Osteoblast (primary cell): ENCODE measurements around the gene SORCS2. TPM values are rescaled to one million over a fixed set of nuclear protein-coding genes. Genes with fewer than 3 reads are reported as not detected.

Experiments used
- DNase-seq: peaks from one replicate; pipeline ENCODE4 v3.0.0; 2011; ENCODE audit warnings: low spot score, mixed read lengths; ENCODE audit not compliant: insufficient read length; ENCODE audit errors: missing footprints
- H2AFZ ChIP-seq: 2 replicates; pipeline ENCODE4 v1.6.0; 2011; ENCODE audit warnings: mild to moderate bottlenecking, low read length
- H3K27ac ChIP-seq: 2 replicates; pipeline ENCODE4 v1.5.1; 2011; ENCODE audit warnings: mild to moderate bottlenecking, low read depth, low read length, moderate library complexity
- H3K27me3 ChIP-seq: 2 replicates; pipeline ENCODE4 v1.6.0; 2012; ENCODE audit warnings: mild to moderate bottlenecking, control low read depth, inconsistent platforms, low read length, moderate library complexity; ENCODE audit not compliant: insufficient read depth
- H3K36me3 ChIP-seq: 2 replicates; pipeline ENCODE4 v1.5.1; 2011; ENCODE audit warnings: mild to moderate bottlenecking, low read length, control low read depth, moderate library complexity; ENCODE audit not compliant: insufficient read depth
- H3K4me1 ChIP-seq: 2 replicates; pipeline ENCODE4 v1.5.1; 2011; ENCODE audit warnings: mild to moderate bottlenecking, low read length, control low read depth, moderate library complexity; ENCODE audit not compliant: insufficient read depth
- H3K4me2 ChIP-seq: 2 replicates; pipeline ENCODE4 v1.6.0; 2011; ENCODE audit warnings: mild to moderate bottlenecking, low read length; ENCODE audit not compliant: insufficient read depth
- H3K4me3 ChIP-seq: fragments of 200-600 bp; sonication (generic); 3 replicates; pipeline ENCODE4 v1.5.1; 2012; ENCODE audit warnings: mild to moderate bottlenecking, low read length, inconsistent platforms; ENCODE audit not compliant: insufficient read depth
- H3K79me2 ChIP-seq: 2 replicates; pipeline ENCODE4 v1.6.0; 2012; ENCODE audit warnings: mild to moderate bottlenecking, low read length, control low read depth, inconsistent platforms; ENCODE audit not compliant: insufficient read depth
- H3K9me3 ChIP-seq: 2 replicates; pipeline ENCODE4 v1.5.1; 2011; ENCODE audit warnings: low read depth, low read length, control low read depth
- H4K20me1 ChIP-seq: 2 replicates; pipeline ENCODE4 v1.6.0; 2012; ENCODE audit warnings: mild to moderate bottlenecking, low read length, control low read depth; ENCODE audit not compliant: insufficient read depth
- total RNA-seq: library from RNA; depleted of rRNA; stranded (reverse); fragments of >200 nt; gene quantifications from 2 replicates; pipeline ENCODE4 v1.2.3, GENCODE V29; 2012
- TF ChIP-seq, protein P1 (sequence below): IDR thresholded peaks from 2 replicates; pipeline ENCODE4 v1.5.1; 2011; ENCODE audit warnings: mild to moderate bottlenecking, low read depth, low read length, moderate library complexity; ENCODE audit errors: extremely low read depth

Gene SORCS2
- total RNA-seq, 1 donor, result 9.0 TPM

DNA sequence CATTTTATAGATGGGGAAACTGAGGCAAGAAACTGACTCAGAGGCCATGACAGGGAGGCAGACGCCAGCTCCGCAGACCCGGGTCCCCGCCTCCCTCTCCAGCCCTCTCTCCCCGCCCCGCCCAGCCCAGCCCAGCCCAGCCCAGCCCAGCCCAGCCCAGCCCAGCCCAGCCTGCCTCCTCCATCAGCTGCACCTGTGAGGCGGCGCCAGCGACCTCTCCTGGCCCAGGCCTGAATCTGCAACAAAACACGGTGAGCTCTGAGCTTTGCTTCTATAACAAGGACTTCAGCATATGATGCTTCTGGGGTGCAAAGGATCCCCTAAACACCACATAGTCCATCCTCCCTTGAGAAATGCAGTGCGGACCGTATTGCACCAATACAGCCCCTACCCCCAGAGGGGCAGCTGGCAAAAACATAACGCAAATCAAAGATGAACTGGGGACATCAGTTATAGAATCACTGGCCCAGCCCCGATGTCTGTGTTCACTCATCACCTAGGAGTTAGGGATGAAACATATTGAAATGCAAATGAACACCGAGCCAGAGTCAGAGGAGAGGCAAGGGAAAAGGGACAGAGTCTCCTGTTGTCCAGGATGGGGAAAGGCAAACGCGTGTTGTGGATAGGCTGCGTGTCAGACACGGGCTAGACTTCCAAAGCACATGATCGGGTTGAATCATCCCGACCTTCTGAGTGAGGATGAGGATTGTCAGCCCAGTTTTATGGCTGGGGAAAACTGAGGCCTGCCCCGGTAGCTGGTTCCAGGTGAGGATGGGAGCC lies 458.5 kb downstream of the SORCS2 start:
- Histone ChIP-seq H2AFZ (no peak overlapping the region), H3K36me3 (no peaks in the 10 kb centered on the region), H3K27ac (peak overlapping the region; percentile 11), H3K4me3 (no peak overlapping the region), H3K27me3 (peaks cover 2% of the 10 kb centered on the region), H3K4me1 (peaks cover 26% of the 10 kb centered on the region), H4K20me1 (no peaks in the 10 kb centered on the region), H3K79me2 (no peaks in the 10 kb centered on the region), H3K9me3 (no peaks in the 10 kb centered on the region), H3K4me2 (no peak overlapping the region)
- TF ChIP-seq, protein P1, sequence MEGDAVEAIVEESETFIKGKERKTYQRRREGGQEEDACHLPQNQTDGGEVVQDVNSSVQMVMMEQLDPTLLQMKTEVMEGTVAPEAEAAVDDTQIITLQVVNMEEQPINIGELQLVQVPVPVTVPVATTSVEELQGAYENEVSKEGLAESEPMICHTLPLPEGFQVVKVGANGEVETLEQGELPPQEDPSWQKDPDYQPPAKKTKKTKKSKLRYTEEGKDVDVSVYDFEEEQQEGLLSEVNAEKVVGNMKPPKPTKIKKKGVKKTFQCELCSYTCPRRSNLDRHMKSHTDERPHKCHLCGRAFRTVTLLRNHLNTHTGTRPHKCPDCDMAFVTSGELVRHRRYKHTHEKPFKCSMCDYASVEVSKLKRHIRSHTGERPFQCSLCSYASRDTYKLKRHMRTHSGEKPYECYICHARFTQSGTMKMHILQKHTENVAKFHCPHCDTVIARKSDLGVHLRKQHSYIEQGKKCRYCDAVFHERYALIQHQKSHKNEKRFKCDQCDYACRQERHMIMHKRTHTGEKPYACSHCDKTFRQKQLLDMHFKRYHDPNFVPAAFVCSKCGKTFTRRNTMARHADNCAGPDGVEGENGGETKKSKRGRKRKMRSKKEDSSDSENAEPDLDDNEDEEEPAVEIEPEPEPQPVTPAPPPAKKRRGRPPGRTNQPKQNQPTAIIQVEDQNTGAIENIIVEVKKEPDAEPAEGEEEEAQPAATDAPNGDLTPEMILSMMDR, result no peak
- peak; percentile 92 for DNase-seq

DNA sequence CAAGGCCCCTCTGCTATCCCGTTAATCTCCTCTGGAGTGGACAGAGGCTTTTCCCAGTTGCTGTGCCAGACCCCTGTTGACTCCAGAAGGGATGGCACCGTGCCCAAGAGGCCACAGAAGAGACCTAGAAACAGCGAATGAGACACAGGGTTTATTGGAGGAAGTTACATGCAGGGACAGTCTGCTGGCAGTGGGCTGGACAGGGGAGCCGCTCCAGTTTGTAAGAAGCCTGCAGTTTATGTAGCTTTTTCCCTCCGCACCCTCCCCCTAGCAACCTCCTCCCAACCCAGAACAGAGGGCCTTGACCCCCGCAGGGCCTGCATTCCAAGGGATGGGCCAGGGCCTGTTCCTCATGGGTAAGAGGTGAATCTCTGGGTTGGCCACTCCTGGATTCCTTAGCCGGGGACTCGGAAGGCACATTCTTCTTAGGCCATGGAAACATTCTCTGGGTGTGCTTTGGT lies 459.2 kb downstream of the SORCS2 start:
- TF ChIP-seq, protein P1, result no peak
- H3K4me1 ChIP-seq, result peaks cover 26% of the 10 kb centered on the region
- DNase-seq, result no peak

DNA sequence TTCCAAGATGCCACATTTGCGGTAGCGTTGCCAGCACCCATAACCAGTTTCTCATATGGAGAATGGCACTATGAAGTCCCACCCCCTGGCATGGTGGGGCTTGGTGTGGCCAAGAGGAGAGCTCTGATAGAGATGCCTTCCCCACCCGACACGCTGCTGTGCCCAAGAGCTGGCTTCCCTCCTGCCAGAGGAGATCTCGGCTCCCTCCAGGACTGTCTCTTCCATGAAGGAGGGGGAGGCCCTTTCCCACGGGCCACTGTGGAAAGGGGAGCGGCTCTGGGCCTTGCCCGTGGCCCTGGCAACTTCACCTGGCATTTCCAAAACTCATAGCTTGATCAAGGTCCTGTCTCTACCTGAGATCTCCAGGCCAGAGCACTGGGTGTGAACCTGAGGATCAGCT lies 459.7 kb downstream of the SORCS2 start:
- Histone ChIP-seq H3K27me3 (peaks cover 2% of the 10 kb centered on the region), H3K9me3 (no peaks in the 10 kb centered on the region), H3K79me2 (no peaks in the 10 kb centered on the region), H2AFZ (no peak overlapping the region), H3K4me3 (no peak overlapping the region), H3K4me1 (peaks cover 26% of the 10 kb centered on the region), H3K27ac (no peak overlapping the region), H3K4me2 (no peak overlapping the region), H3K36me3 (no peaks in the 10 kb centered on the region), H4K20me1 (no peaks in the 10 kb centered on the region)
- DNase-seq, result peak; percentile 75
- TF ChIP-seq, protein P1, result no peak

More for the DNA sequence above, 459.2 kb downstream of the SORCS2 start:
- Histone ChIP-seq H3K36me3 (no peaks in the 10 kb centered on the region), H4K20me1 (no peaks in the 10 kb centered on the region), H2AFZ (no peak overlapping the region), H3K4me3 (no peak overlapping the region), H3K9me3 (no peaks in the 10 kb centered on the region), H3K4me2 (no peak overlapping the region), H3K79me2 (no peaks in the 10 kb centered on the region), H3K27ac (peak overlapping the region; percentile 11), H3K27me3 (peaks cover 2% of the 10 kb centered on the region)

- TF ChIP-seq, protein P1, result no peak
- Histone ChIP-seq H3K4me3 (no peak overlapping the region), H3K27me3 (peaks cover 2% of the 10 kb centered on the region), H4K20me1 (peaks cover under 1% of the 10 kb centered on the region), H3K36me3 (no peaks in the 10 kb centered on the region), H3K27ac (no peak overlapping the region), H3K9me3 (no peaks in the 10 kb centered on the region), H3K4me2 (no peak overlapping the region), H3K4me1 (peaks cover 26% of the 10 kb centered on the region), H2AFZ (no peak overlapping the region), H3K79me2 (no peaks in the 10 kb centered on the region)
- DNase-seq, result peak; percentile 75
Observed at GRCh38 chr4:7652451-7652881, 460.1 kb downstream of the SORCS2 start.
